Measurements from ENCODE around the gene STIM2. TPM values are rescaled to one million over a fixed set of nuclear protein-coding genes. Genes with fewer than 3 reads are reported as not detected.

Gene STIM2
- total RNA-seq, 1 donor from 2014 or later = 18.4 TPM

DNA sequence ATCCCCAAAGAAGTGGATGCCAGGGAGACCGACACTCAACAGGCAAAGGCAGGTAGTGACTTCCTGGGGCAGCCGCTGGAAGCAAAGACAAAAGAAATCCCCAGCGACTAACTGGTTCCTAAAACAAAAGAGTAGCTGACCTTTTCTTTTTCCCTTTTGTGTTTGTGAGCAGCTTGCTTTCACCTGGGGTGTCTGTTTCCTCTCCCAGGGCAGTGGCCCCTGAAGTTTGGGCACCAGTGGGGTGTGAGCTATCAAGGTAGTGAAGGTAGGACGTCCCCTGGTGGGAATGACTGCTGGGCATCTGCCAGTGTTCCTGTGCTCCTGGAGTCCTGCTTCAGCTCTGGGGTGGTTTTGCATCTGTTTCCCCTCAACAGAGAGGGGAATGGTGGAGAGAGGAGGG, 41.6 kb upstream of the STIM2 start:
- peaks cover 5% of the 10 kb centered on the region for H3K36me3 Mint-ChIP-seq (ENCODE audit: low read depth, unreplicated experiment)
- Histone ChIP-seq H2AFZ (ENCODE audit: low read depth, low read length) (no peak overlapping the region), H3K27ac (ENCODE audit: low read depth, low read length) (no peak overlapping the region), H3K36me3 (ENCODE audit: insufficient read depth, low read length) (no peaks in the 10 kb centered on the region), H3K4me2 (ENCODE audit: low read length) (no peak overlapping the region), H3K79me2 (ENCODE audit: insufficient read depth, low read length) (no peaks in the 10 kb centered on the region), H3K9me3 (ENCODE audit: insufficient read depth, low read depth, low read length) (peaks cover 3% of the 10 kb centered on the region), H3K4me3 (ENCODE audit: insufficient read depth, low read depth, low read length) (no peak overlapping the region), H3K4me1 (ENCODE audit: insufficient read depth, low read length) (peaks cover 8% of the 10 kb centered on the region), H3K9ac (ENCODE audit: low read length) (no peak overlapping the region), H3K27me3 (ENCODE audit: insufficient read depth, low read length) (no peaks in the 10 kb centered on the region), H4K20me1 (ENCODE audit: insufficient read depth, low read length) (no peaks in the 10 kb centered on the region)
- no peak overlapping the region for H3K27ac Mint-ChIP-seq (ENCODE audit: unreplicated experiment)
- peaks cover 10% of the 10 kb centered on the region for H3K9me3 Mint-ChIP-seq (ENCODE audit: unreplicated experiment)
- H3K27me3 Mint-ChIP-seq (ENCODE audit: low read depth, unreplicated experiment) = no peaks in the 10 kb centered on the region
- DNase-seq (ENCODE audit: low read depth) (no peak), FAIRE-seq (no peak)
- no peaks in the 10 kb centered on the region for H3K4me1 Mint-ChIP-seq (ENCODE audit: low read depth, unreplicated experiment)
- no peak for TF ChIP-seq EZH2 (IDR thresholded peaks at IDR 0.05; ENCODE audit: insufficient read depth, low read length)
- TF ChIP-seq, protein P1, sequence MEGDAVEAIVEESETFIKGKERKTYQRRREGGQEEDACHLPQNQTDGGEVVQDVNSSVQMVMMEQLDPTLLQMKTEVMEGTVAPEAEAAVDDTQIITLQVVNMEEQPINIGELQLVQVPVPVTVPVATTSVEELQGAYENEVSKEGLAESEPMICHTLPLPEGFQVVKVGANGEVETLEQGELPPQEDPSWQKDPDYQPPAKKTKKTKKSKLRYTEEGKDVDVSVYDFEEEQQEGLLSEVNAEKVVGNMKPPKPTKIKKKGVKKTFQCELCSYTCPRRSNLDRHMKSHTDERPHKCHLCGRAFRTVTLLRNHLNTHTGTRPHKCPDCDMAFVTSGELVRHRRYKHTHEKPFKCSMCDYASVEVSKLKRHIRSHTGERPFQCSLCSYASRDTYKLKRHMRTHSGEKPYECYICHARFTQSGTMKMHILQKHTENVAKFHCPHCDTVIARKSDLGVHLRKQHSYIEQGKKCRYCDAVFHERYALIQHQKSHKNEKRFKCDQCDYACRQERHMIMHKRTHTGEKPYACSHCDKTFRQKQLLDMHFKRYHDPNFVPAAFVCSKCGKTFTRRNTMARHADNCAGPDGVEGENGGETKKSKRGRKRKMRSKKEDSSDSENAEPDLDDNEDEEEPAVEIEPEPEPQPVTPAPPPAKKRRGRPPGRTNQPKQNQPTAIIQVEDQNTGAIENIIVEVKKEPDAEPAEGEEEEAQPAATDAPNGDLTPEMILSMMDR (IDR thresholded peaks at IDR 0.05; ENCODE audit: insufficient read depth, low read depth, low read length) = no peak
- H3K4me3 Mint-ChIP-seq (ENCODE audit: unreplicated experiment) = no peak overlapping the region

DNA sequence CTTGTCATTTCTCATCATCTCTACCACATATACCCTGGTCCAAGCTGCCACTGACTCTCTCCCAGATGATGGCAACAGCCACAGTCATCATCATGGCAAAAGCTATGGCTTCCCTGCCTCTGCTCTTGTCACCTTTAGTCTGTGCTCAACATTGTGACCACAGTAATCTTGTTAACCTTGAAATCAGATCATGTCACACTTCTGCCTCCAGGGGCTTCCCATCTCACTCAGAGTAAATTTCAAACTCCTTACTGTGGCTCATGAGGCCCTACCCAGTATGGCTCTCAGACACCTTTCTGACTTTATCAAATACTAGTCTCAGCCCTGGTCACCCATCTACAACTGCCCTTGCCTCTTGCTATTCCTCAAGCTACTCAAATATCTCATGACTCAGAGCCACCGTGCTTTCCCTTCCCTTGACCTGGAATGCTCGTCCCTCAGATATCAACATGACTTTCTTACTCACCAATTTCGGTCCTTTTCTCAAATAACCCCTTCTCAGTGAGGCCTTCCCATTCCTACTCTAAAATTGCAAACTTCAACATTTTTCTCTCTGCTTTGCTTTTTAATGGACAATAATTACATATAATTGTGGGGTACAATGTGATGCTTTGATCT, 41.1 kb upstream of the STIM2 start:
- no peaks in the 10 kb centered on the region for H4K20me1 ChIP-seq (ENCODE audit: insufficient read depth, low read length)

DNA sequence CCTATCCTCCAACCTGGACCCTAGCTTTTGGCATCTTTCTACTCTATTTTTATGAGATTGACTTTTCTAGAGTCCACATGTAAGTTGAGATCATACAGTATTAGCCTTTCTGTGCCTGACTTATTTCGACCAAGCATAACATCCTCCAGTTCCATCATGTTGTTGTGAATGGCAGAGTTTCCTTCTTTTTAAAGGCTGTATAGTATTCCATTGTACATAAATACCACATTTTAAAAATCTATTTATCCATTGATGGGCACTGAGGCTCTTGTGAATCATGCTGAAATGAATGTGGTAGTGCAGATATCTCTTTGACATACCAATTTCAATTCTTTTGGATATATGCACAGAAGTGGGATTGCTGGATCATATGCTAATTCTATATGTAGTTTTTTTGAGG, 40.3 kb upstream of the STIM2 start:
- DNase-seq (ENCODE audit: low read depth) (no peak), FAIRE-seq (no peak)
- no peak overlapping the region for H3K27ac ChIP-seq (ENCODE audit: low read depth, low read length)
- peaks cover 8% of the 10 kb centered on the region for H3K4me1 ChIP-seq (ENCODE audit: insufficient read depth, low read length)
- H3K9ac ChIP-seq (ENCODE audit: low read length) = no peak overlapping the region
- H2AFZ ChIP-seq (ENCODE audit: low read depth, low read length) = no peak overlapping the region
- H4K20me1 ChIP-seq (ENCODE audit: insufficient read depth, low read length) = no peaks in the 10 kb centered on the region
- Mint-ChIP-seq H3K27ac (ENCODE audit: unreplicated experiment) (no peak overlapping the region), H3K9me3 (ENCODE audit: unreplicated experiment) (peaks cover 10% of the 10 kb centered on the region), H3K36me3 (ENCODE audit: low read depth, unreplicated experiment) (peaks cover 5% of the 10 kb centered on the region), H3K27me3 (ENCODE audit: low read depth, unreplicated experiment) (no peaks in the 10 kb centered on the region), H3K4me3 (ENCODE audit: unreplicated experiment) (no peak overlapping the region), H3K4me1 (ENCODE audit: low read depth, unreplicated experiment) (no peaks in the 10 kb centered on the region)
- no peak overlapping the region for H3K4me3 ChIP-seq (ENCODE audit: insufficient read depth, low read depth, low read length)
- peaks cover 3% of the 10 kb centered on the region for H3K9me3 ChIP-seq (ENCODE audit: insufficient read depth, low read depth, low read length)
- H3K27me3 ChIP-seq (ENCODE audit: insufficient read depth, low read length) = no peaks in the 10 kb centered on the region
- TF ChIP-seq EZH2 (IDR thresholded peaks at IDR 0.05; ENCODE audit: insufficient read depth, low read length) = no peak
- TF ChIP-seq, protein P1 (IDR thresholded peaks at IDR 0.05; ENCODE audit: insufficient read depth, low read depth, low read length) = no peak
- no peak overlapping the region for H3K4me2 ChIP-seq (ENCODE audit: low read length)
- no peaks in the 10 kb centered on the region for H3K79me2 ChIP-seq (ENCODE audit: insufficient read depth, low read length)
- H3K36me3 ChIP-seq (ENCODE audit: insufficient read depth, low read length) = no peaks in the 10 kb centered on the region

More for the DNA sequence above, 41.1 kb upstream of the STIM2 start:
- Histone ChIP-seq H3K9ac (ENCODE audit: low read length) (no peak overlapping the region), H3K4me3 (ENCODE audit: insufficient read depth, low read depth, low read length) (no peak overlapping the region), H3K9me3 (ENCODE audit: insufficient read depth, low read depth, low read length) (peaks cover 3% of the 10 kb centered on the region), H3K4me2 (ENCODE audit: low read length) (no peak overlapping the region), H2AFZ (ENCODE audit: low read depth, low read length) (no peak overlapping the region), H3K36me3 (ENCODE audit: insufficient read depth, low read length) (no peaks in the 10 kb centered on the region), H3K27me3 (ENCODE audit: insufficient read depth, low read length) (no peaks in the 10 kb centered on the region), H3K27ac (ENCODE audit: low read depth, low read length) (no peak overlapping the region), H3K4me1 (ENCODE audit: insufficient read depth, low read length) (peaks cover 8% of the 10 kb centered on the region), H3K79me2 (ENCODE audit: insufficient read depth, low read length) (no peaks in the 10 kb centered on the region)
- TF ChIP-seq EZH2 (IDR thresholded peaks at IDR 0.05; ENCODE audit: insufficient read depth, low read length) = no peak
- Mint-ChIP-seq H3K27ac (ENCODE audit: unreplicated experiment) (no peak overlapping the region), H3K4me3 (ENCODE audit: unreplicated experiment) (no peak overlapping the region), H3K36me3 (ENCODE audit: low read depth, unreplicated experiment) (peaks cover 5% of the 10 kb centered on the region), H3K4me1 (ENCODE audit: low read depth, unreplicated experiment) (no peaks in the 10 kb centered on the region), H3K9me3 (ENCODE audit: unreplicated experiment) (peaks cover 10% of the 10 kb centered on the region), H3K27me3 (ENCODE audit: low read depth, unreplicated experiment) (no peaks in the 10 kb centered on the region)
- DNase-seq (ENCODE audit: low read depth) (no peak), FAIRE-seq (no peak)

All from astrocyte (in vitro differentiated cells and primary cell).